ENCODE results near the gene FYCO1.

The FYCO1 gene

DNA sequence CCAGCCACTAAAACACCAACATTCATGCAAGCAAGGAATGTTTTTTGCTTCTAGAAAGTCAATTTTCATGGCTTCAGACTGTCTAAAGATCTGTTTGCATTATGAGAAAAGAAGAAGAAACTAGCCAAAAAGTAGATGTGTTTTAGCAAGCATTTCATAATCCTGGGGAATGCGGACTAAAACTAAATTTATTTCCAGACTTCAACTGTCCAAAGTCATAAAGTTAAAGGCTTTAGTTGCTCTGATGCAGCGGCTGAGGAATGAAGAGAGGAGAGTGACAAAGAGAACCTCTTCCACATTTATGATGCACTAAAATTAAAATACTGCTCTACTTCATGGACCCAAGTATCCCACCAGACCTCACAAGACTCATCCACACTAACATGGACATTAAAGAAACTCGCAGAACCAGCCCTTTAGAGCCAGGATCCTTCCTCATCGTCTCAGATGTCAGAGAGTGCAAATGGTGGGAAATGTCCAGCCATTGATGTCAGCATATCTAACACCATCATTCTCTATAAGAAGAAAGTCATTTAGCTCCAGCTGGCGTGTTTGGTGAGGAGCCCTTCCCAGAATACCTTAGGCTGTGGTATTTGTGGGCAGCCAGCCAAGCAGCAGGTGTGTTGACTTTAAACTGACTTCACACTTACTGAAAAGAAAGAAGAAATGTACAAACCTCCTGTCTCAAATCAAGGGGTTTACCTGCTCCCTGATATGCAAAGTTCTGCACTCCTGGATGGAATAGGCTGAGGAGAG is 17.4 kb downstream of the FYCO1 start:
- Mint-ChIP-seq H3K4me3 (no peak overlapping the region), H3K4me1 (no peaks in the 10 kb centered on the region), H3K36me3 (ENCODE audit: low read depth) (peaks cover 42% of the 10 kb centered on the region), H3K27me3 (ENCODE audit: low read depth, poor library complexity) (no peaks in the 10 kb centered on the region), H3K27ac (no peak overlapping the region), H3K9me3 (no peaks in the 10 kb centered on the region)
- no peak for DNase-seq
- TF ChIP-seq, protein P1, sequence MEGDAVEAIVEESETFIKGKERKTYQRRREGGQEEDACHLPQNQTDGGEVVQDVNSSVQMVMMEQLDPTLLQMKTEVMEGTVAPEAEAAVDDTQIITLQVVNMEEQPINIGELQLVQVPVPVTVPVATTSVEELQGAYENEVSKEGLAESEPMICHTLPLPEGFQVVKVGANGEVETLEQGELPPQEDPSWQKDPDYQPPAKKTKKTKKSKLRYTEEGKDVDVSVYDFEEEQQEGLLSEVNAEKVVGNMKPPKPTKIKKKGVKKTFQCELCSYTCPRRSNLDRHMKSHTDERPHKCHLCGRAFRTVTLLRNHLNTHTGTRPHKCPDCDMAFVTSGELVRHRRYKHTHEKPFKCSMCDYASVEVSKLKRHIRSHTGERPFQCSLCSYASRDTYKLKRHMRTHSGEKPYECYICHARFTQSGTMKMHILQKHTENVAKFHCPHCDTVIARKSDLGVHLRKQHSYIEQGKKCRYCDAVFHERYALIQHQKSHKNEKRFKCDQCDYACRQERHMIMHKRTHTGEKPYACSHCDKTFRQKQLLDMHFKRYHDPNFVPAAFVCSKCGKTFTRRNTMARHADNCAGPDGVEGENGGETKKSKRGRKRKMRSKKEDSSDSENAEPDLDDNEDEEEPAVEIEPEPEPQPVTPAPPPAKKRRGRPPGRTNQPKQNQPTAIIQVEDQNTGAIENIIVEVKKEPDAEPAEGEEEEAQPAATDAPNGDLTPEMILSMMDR (IDR thresholded peaks at IDR 0.05): no peak

DNA sequence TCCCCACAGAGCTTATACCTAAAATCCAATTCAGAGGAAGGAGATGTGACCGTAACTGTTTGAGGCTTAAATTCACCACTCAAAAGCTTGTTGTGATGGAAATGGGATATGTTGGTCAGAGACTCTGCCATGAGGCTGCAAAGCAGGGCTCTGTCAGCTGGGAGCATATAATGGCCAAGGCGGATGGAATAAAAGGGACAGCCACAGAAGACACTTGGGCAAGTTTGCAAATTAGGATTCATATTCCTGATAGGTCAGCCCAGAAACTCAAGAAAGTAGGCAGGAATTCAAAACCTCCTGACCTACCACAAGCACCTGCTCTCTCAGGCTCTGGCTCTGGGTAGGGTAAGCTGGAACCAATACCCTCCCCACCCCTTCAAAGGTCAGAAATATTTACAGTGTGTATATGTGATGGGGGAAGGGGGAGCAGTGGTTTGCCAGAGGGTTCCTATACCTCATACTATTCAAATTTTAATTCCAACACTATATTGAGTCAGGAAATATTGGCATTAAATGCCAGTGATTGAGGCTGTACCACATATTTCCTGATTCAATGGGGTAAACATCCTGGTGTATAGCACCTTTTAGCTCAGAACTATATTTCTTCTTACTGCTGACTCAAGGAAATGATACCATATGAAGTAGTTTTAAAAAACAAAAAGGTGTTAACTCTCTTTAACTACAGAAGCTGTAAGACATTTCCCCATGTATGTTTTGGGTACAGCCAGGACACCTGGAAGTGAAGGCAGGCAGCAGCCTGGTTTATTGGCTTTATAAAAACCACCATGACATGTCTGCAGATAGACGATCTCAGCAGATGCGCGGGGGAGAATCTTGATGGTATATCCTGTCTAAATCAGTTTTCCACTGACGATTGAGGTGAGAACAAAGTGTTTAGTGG is 19.2 kb downstream of the FYCO1 start:
- peaks cover 53% of the 10 kb centered on the region for H3K36me3 Mint-ChIP-seq (ENCODE audit: low read depth)
- no peak for DNase-seq
- no peak overlapping the region for H3K27ac Mint-ChIP-seq
- H3K9me3 Mint-ChIP-seq: no peaks in the 10 kb centered on the region
- H3K27me3 Mint-ChIP-seq (ENCODE audit: low read depth, poor library complexity): no peaks in the 10 kb centered on the region
- TF ChIP-seq, protein P1 (IDR thresholded peaks at IDR 0.05): no peak
- H3K4me3 Mint-ChIP-seq: no peak overlapping the region
- no peaks in the 10 kb centered on the region for H3K4me1 Mint-ChIP-seq

DNA sequence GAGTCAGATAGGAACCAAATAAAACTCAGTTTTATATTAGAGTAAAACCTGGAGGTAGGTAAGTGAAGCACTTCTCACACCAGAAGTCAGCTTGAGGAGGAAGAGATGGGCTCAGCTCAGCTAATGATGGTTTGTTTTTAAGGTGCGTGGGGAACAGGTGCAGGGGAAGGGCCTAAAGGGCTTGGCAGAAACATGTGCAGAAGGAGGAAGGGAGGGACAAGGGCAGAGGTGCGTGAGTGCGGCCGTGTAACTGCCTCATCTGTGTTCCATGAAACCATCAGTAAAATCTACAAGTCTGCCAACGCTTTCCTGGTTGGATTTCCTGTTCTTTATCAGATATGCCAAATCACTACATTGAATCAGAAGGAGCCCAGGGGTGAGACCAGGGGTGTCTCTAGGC is 19.9 kb downstream of the FYCO1 start:
- Mint-ChIP-seq H3K9me3 (no peaks in the 10 kb centered on the region), H3K36me3 (ENCODE audit: low read depth) (peaks cover 53% of the 10 kb centered on the region), H3K27me3 (ENCODE audit: low read depth, poor library complexity) (no peaks in the 10 kb centered on the region), H3K4me1 (no peaks in the 10 kb centered on the region), H3K27ac (no peak overlapping the region), H3K4me3 (no peak overlapping the region)
- TF ChIP-seq, protein P1 (IDR thresholded peaks at IDR 0.05): no peak
- no peak for DNase-seq

DNA sequence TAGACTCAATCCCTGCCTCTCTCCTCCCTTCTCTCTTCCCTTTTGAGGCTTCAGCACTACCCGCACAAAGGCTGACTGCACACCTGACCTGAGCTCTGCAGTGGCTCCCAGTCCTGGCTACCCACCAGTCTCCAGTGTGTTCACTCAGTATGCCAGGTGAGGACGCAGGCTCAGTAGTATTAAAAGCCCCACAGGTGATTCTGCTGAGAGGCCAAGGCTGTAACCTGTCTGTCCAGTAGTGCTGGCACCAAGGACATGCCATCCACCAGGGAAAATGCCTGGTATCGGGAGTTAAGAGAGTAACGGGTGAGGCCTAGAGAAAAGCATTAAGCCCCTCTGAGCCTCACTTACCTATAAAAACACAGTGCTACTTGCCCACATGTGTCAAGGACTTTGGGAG is 20.9 kb downstream of the FYCO1 start:
- TF ChIP-seq, protein P1 (IDR thresholded peaks at IDR 0.05): no peak
- no peak overlapping the region for H3K4me3 Mint-ChIP-seq
- DNase-seq: no peak
- no peaks in the 10 kb centered on the region for H3K9me3 Mint-ChIP-seq
- peaks cover 50% of the 10 kb centered on the region for H3K36me3 Mint-ChIP-seq (ENCODE audit: low read depth)
- H3K27me3 Mint-ChIP-seq (ENCODE audit: low read depth, poor library complexity): no peaks in the 10 kb centered on the region
- no peak overlapping the region for H3K27ac Mint-ChIP-seq
- H3K4me1 Mint-ChIP-seq: no peaks in the 10 kb centered on the region

DNA sequence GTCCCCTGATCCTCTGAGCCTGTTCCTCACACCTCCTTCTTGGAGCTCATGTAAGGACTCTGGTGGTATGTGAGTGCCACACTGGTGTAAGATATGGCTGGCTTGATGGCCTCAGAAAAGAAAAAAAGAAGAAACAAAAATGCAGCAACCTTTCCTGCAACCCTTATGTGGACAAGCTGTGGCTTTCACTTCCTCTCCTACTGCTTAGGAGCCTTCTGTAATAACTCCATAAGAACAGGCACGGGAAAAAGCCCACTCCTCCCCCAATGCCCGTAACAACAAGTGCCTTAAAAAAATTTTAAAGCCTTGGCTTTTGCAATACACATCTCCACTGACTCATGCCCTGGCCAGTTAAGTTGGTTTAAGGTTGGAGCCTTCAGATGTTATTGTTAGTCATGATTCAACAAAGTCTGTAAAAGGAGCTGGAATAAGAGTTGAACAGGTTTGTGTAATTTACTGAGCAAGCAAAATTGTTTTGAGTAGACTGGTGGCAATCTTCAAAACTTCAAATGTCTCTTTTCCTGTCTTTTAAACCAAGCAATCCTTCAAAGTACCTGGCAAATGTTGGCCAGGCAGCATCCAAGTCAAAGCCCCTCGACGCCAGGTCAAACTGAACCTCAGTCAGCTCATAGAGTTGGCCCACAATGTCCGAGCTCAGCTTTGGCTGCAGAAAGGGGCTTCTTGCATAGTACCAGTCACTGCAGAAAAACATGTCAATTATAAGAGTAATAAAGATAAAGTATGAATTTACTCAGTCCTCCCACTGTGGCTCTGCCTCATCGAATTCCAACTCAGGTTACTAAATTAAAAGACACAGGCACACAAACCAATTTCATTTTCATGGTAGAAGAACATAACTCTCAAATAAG is 22.9 kb downstream of the FYCO1 start:
- H3K4me1 Mint-ChIP-seq: peaks cover 9% of the 10 kb centered on the region
- DNase-seq: no peak
- TF ChIP-seq, protein P1 (IDR thresholded peaks at IDR 0.05): no peak
- H3K36me3 Mint-ChIP-seq (ENCODE audit: low read depth): peaks cover 44% of the 10 kb centered on the region
- H3K9me3 Mint-ChIP-seq: no peaks in the 10 kb centered on the region
- peak overlapping the region; percentile 81 for H3K27ac Mint-ChIP-seq
- no peaks in the 10 kb centered on the region for H3K27me3 Mint-ChIP-seq (ENCODE audit: low read depth, poor library complexity)
- no peak overlapping the region for H3K4me3 Mint-ChIP-seq

All from nephron progenitor cell (in vitro differentiated cells).